HG03571 (cell line): ENCODE data around the gene STARD13.

Experiments
- ATAC-seq: cut with Tn5 transposase; IDR thresholded peaks from one replicate; pipeline ENCODE4 v1.9.1; 2021; ENCODE audit not compliant: unreplicated experiment

The STARD13 gene

GRCh38 chr13:33285420-33286124 is at the start of gene STARD13:
STARD13 (minus strand) TSS chr13:33285755; CDS start chr13:33285638, 117 bp downstream.
- no peak for ATAC-seq

- ATAC-seq, result no peak
Measured at GRCh38 chr13:33334831-33335230, 49.3 kb upstream of the STARD13 start.

- no peak for ATAC-seq
Measured at GRCh38 chr13:33331962-33332361, 46.4 kb upstream of the STARD13 start.

GRCh38 chr13:33330483-33330882 is 44.9 kb upstream of the STARD13 start:
- no peak for ATAC-seq

GRCh38 chr13:33328701-33329100 is 43.1 kb upstream of the STARD13 start:
- ATAC-seq, result no peak

GRCh38 chr13:33326723-33327122 is 41.2 kb upstream of the STARD13 start:
- ATAC-seq, result no peak

- no peak for ATAC-seq
Measured at GRCh38 chr13:33326246-33326645, 40.7 kb upstream of the STARD13 start.

GRCh38 chr13:33323801-33324510 is 38.4 kb upstream of the STARD13 start:
- ATAC-seq, result no peak

- no peak for ATAC-seq
Measured at GRCh38 chr13:33322965-33323668, 37.6 kb upstream of the STARD13 start.

GRCh38 chr13:33322543-33322809 is 36.9 kb upstream of the STARD13 start:
- no peak for ATAC-seq

GRCh38 chr13:33321686-33322542 is 36.4 kb upstream of the STARD13 start:
- no peak for ATAC-seq

- no peak for ATAC-seq
Measured at GRCh38 chr13:33319859-33320258, 34.3 kb upstream of the STARD13 start.

- ATAC-seq, result no peak
Measured at GRCh38 chr13:33318744-33319143, 33.2 kb upstream of the STARD13 start.

- ATAC-seq, result no peak
Measured at GRCh38 chr13:33318037-33318436, 32.5 kb upstream of the STARD13 start.

GRCh38 chr13:33316890-33317289 is 31.3 kb upstream of the STARD13 start:
- no peak for ATAC-seq

- ATAC-seq, result no peak
Measured at GRCh38 chr13:33313504-33313903, 27.9 kb upstream of the STARD13 start.

- ATAC-seq, result no peak
Measured at GRCh38 chr13:33312861-33313212, 27.3 kb upstream of the STARD13 start.

GRCh38 chr13:33312150-33312860 is 26.8 kb upstream of the STARD13 start:
- ATAC-seq, result no peak

- no peak for ATAC-seq
Measured at GRCh38 chr13:33311040-33311439, 25.5 kb upstream of the STARD13 start.

GRCh38 chr13:33310245-33311038 is 24.9 kb upstream of the STARD13 start:
- ATAC-seq, result no peak
